Mesendoderm (in vitro differentiated cells): Measurements from ENCODE around the gene SCUBE1.

ENCODE experiments used
- DNase-seq: peaks from one replicate; pipeline ENCODE4 v3.0.0; 2013
- H2AK5ac ChIP-seq: 2 replicates; pipeline ENCODE4 v1.6.1; 2013; ENCODE audit warnings: low read length, inconsistent platforms
- H2BK120ac ChIP-seq: 2 replicates; pipeline ENCODE4 v1.6.1; 2013; ENCODE audit warnings: low read depth, mild to moderate bottlenecking, low read length, moderate library complexity, mixed read lengths
- H2BK15ac ChIP-seq: replicated peaks from 2 replicates; pipeline ENCODE4 v1.6.1; 2013; ENCODE audit warnings: low read depth, mild to moderate bottlenecking, moderate library complexity
- H2BK5ac ChIP-seq: 2 replicates; pipeline ENCODE4 v1.6.1; 2013; ENCODE audit warnings: low read length, inconsistent platforms
- H3K18ac ChIP-seq: 2 replicates; pipeline ENCODE4 v1.6.1; 2013; ENCODE audit warnings: mild to moderate bottlenecking, low read length, mixed read lengths
- H3K23ac ChIP-seq: one replicate; pipeline ENCODE4 v1.6.1; 2013; ENCODE audit warnings: low read length
- H3K27ac ChIP-seq: 2 replicates; pipeline ENCODE4 v1.5.1; 2013; ENCODE audit warnings: low read depth, mild to moderate bottlenecking, inconsistent platforms, low read length, moderate library complexity
- H3K27me3 ChIP-seq: 2 replicates; pipeline ENCODE4 v1.6.1; 2013; ENCODE audit warnings: low read length, control low read depth, mild to moderate bottlenecking, inconsistent platforms; ENCODE audit not compliant: insufficient read depth, poor library complexity
- H3K36me3 ChIP-seq: 2 replicates; pipeline ENCODE4 v1.6.1; 2013; ENCODE audit warnings: low read length, inconsistent platforms; ENCODE audit not compliant: control insufficient read depth, insufficient read depth
- H3K4ac ChIP-seq: one replicate; pipeline ENCODE4 v1.6.1; 2013; ENCODE audit warnings: low read depth, mild to moderate bottlenecking, low read length, moderate library complexity
- H3K4me1 ChIP-seq: 2 replicates; pipeline ENCODE4 v1.6.1; 2013; ENCODE audit warnings: low read depth, low read length, inconsistent platforms; ENCODE audit not compliant: control insufficient read depth
- H3K4me2 ChIP-seq: 2 replicates; pipeline ENCODE4 v1.6.1; 2013; ENCODE audit warnings: low read length
- H3K4me3 ChIP-seq: 2 replicates; pipeline ENCODE4 v1.5.1; 2013; ENCODE audit warnings: mild to moderate bottlenecking, low read length
- H3K56ac ChIP-seq: one replicate; pipeline ENCODE4 v1.6.1; 2013; ENCODE audit warnings: low read length
- H3K79me1 ChIP-seq: 2 replicates; pipeline ENCODE4 v1.6.1; 2013; ENCODE audit warnings: low read length, inconsistent platforms
- H3K79me2 ChIP-seq: 2 replicates; pipeline ENCODE4 v1.6.1; 2013; ENCODE audit warnings: mild to moderate bottlenecking, low read length; ENCODE audit not compliant: control insufficient read depth, insufficient read depth
- H3K9ac ChIP-seq: 2 replicates; pipeline ENCODE4 v1.6.1; 2013; ENCODE audit warnings: low read length, inconsistent platforms
- H4K5ac ChIP-seq: one replicate; pipeline ENCODE4 v1.6.1; 2013; ENCODE audit warnings: low read length
- H4K8ac ChIP-seq: one replicate; pipeline ENCODE4 v1.6.1; 2013; ENCODE audit warnings: low read depth, mild to moderate bottlenecking, control low read depth, low read length, moderate library complexity
- WGBS: extraction: QIAGEN DNeasy Blood & Tissue Kit; methylation state at CpG from one replicate; pipeline ENCODE4 v1.1.7; 2013; ENCODE audit warnings: low lambda C conversion rate, missing lambda C conversion rate; ENCODE audit not compliant: insufficient coverage; ENCODE audit errors: extremely low coverage; 5-methylcytosine and 5-hydroxymethylcytosine counted together

SCUBE1 gene

DNA sequence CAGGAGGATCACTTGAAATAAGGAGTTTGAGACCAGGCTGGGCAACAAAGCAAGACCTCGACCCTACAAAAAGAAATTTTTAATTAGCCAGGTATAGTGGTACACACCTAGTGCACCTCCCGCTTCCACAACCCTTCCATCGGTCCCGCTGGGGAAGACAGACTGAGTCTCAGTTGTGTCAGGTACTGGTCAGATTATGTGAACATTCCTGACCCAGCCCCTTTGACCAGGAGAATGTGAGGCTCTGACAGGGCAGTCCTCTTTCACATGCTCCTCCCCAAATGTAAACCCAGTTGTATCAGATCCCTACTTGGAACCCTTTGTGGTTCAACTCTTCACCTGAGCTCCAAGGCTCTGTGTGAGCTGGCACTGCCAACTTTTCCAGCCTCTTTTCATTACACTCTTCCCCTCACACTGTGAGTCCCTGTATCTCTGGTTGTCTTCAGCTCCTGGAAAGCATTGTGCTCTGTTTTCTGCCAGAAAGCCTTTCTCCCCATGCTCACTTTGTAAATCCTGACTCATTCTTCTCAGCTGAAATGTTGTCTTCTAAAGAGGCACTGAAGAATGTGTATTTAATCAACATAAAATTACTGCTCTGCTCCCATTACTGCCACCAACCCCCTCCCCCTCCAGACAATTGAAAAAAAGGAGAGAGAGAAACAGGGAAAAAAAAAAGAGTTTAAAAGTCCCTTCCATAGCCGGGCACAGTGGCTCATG, 154.2 kb downstream of the SCUBE1 start:
- peak; percentile 28 for DNase-seq
- Histone ChIP-seq H3K4me1 (peaks cover 2% of the 10 kb centered on the region), H2BK15ac (no peak overlapping the region), H2BK5ac (no peak overlapping the region), H3K4ac (no peak overlapping the region), H3K56ac (peak overlapping the region; percentile 58), H3K4me3 (no peak overlapping the region), H4K5ac (no peak overlapping the region), H3K4me2 (no peak overlapping the region), H2AK5ac (no peak overlapping the region), H3K27me3 (no peaks in the 10 kb centered on the region), H3K36me3 (no peaks in the 10 kb centered on the region), H3K23ac (no peak overlapping the region), H3K27ac (no peak overlapping the region), H4K8ac (no peak overlapping the region), H3K79me1 (peaks cover 4% of the 10 kb centered on the region), H3K79me2 (peaks cover 6% of the 10 kb centered on the region), H2BK120ac (no peak overlapping the region), H3K18ac (no peak overlapping the region), H3K9ac (no peak overlapping the region)
- no CpG with 5 or more reads among the region's 5 CpGs for WGBS

DNA sequence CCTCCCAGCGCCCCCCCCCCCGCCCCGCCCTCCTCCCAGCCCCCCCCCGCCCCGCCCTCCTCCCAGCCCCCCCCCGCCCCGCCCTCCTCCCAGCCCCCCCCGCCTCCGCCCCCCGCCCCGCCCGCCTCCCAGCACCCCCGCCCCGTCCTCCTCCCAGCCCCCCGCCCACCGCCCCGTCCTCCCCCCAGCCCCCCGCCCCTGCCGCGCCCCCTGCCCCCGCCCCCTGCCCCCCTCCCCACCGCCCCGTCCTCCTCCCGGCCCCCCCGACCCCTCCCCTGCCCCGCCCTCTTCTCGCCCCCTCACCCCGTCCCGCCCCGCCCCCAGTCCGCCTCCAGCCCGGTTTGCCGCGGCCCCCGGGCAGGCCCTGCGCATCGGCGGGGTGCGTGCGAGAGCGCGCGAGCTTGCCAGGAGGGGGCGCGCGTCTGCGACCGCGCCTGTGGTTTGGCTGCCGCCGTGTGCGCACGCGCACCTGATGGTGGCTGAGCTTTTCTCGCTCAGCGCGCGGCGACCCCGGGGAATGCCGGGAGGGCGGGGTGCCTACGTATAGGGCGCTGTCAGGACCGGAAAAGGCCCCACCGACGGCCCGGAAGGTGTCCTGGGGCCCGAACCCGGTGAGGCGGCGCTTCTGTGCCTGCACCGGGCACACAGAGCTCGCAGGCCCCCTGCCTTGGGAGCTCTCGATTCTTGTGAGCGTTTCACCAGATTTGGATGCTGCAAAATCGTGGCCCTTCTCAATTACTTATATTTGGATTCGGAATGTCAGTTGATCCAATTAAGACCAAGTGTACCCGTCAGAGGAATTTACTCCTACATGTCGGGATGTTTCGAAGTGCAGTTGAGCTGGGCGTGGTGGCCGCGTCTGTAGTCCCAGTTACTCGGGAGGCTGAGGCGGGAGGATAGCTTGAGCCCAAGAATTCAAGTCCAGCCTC, 155.7 kb downstream of the SCUBE1 start:
- no peak overlapping the region for H3K23ac ChIP-seq
- H2AK5ac ChIP-seq, result no peak overlapping the region
- peak overlapping the region; percentile 78 for H3K4ac ChIP-seq
- H3K27me3 ChIP-seq, result no peaks in the 10 kb centered on the region
- DNase-seq, result peak; percentile 96
- H3K36me3 ChIP-seq, result no peaks in the 10 kb centered on the region
- H4K5ac ChIP-seq, result no peak overlapping the region
- H3K4me2 ChIP-seq, result peak overlapping the region; percentile 30
- peak overlapping the region; percentile 72 for H3K18ac ChIP-seq
- peak overlapping the region; percentile 60 for H3K27ac ChIP-seq
- peak overlapping the region; percentile 10 for H2BK120ac ChIP-seq
- peak overlapping the region; percentile 9 for H3K4me3 ChIP-seq
- no peak overlapping the region for H2BK15ac ChIP-seq
- H3K56ac ChIP-seq, result peak overlapping the region; percentile 75
- H2BK5ac ChIP-seq, result peak overlapping the region; percentile 4
- no CpG with 5 or more reads among the region's 86 CpGs for WGBS
- peaks cover 6% of the 10 kb centered on the region for H3K79me1 ChIP-seq
- H4K8ac ChIP-seq, result peak overlapping the region; percentile 89
- H3K79me2 ChIP-seq, result peaks cover 6% of the 10 kb centered on the region
- H3K4me1 ChIP-seq, result peaks cover 2% of the 10 kb centered on the region
- peak overlapping the region; percentile 64 for H3K9ac ChIP-seq

DNA sequence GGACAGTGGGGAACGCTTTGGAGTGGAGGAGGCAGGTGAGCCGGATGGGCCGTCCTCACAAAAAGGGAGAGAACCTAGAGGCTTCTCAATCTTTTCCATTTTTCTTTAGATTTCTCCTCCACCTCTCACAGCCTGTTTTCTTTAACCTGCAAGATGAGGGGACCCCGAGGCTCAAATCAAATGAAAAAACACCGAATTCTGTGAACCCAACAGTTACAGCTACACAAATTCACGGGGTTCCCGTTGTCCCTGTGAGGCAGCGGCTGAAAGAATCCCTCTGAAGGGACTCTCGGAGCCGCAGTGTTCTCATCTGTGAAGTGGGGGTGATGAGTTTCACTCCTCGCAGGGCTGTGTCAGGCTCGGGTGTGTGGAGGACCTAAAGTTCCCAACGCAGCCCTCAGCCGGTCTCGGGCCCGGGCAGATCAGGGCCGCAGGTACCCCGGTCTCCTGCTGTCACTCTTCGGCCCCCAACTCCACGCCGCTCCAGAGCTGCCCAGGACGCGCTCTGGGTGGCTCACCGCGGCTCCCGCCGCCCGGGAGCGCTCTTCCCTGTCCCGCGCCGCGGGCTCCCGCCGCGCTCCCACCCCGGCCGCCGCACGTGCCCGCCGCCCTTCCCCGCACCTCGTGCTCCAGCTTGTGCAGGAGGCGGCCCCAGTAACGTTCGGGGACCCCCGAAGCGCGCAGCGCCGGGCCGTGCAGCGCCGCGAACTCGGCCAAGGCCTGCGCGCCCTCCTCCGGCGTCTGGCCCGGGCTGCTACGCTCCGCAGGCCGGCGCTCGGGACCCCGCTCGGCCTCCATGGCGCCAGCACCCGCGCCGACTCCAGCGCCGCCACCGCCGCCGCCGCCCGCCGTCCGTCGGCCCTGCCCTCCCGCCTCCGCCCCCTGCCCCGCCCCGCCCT, 156.7 kb downstream of the SCUBE1 start, which contains the start of gene TTLL12:
TSS of gene TTLL12 (minus strand) at position 863 of the 899 bp plus-strand sequence. CDS start at position 798, 65 bp downstream.
- no peak within 1 kb of the TSS for H4K5ac ChIP-seq
- no peak within 1 kb of the TSS for H2BK15ac ChIP-seq
- H3K79me1 ChIP-seq, result peaks cover 6% of the 10 kb centered on the region
- H3K9ac ChIP-seq, result peak within 1 kb of the TSS; percentile 88
- H3K56ac ChIP-seq, result peak within 1 kb of the TSS; percentile 95
- peak within 1 kb of the TSS; percentile 75 for H3K4me3 ChIP-seq
- H2BK5ac ChIP-seq, result peak within 1 kb of the TSS; percentile 4
- peak within 1 kb of the TSS; percentile 66 for H3K23ac ChIP-seq
- H3K79me2 ChIP-seq, result peaks cover 6% of the 10 kb centered on the region
- H2BK120ac ChIP-seq, result peak within 1 kb of the TSS; percentile 10
- WGBS, result no CpG with 5 or more reads among the region's 87 CpGs
- H4K8ac ChIP-seq, result peak within 1 kb of the TSS; percentile 89
- peak within 1 kb of the TSS; percentile 94 for H3K4me2 ChIP-seq
- H3K18ac ChIP-seq, result peak within 1 kb of the TSS; percentile 94
- peak within 1 kb of the TSS; percentile 78 for H3K4ac ChIP-seq
- H3K27me3 ChIP-seq, result no peaks in the 10 kb centered on the region
- no peak within 1 kb of the TSS for H2AK5ac ChIP-seq
- peak; percentile 50 for DNase-seq
- H3K4me1 ChIP-seq, result peaks cover 2% of the 10 kb centered on the region
- peak within 1 kb of the TSS; percentile 76 for H3K27ac ChIP-seq
- no peaks in the 10 kb centered on the region for H3K36me3 ChIP-seq

DNA sequence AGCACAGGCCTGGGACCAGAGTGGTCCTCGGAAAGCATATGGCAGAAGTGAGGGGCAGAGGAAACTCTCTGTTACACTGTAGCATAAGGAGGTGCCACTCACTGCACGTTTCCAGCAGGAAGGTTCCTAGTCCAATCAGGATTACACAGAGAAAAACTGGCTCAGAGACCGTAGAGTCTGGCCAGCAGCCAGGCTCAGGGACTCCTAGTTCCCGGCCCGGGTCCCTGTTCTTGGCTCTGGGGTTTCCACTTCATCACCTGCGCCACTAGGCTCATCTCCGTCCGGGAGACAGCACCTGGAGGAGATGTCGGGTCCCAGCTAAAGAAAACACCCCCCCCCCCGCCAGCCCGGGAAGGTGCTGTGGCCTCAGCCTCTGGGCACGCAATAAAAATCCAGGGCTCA, 157.3 kb downstream of the SCUBE1 start:
- peak; percentile 14 for DNase-seq
- H2AK5ac ChIP-seq, result peak overlapping the region; percentile 32
- no peak overlapping the region for H2BK15ac ChIP-seq
- H3K4me1 ChIP-seq, result peaks cover 2% of the 10 kb centered on the region
- H3K27me3 ChIP-seq, result no peaks in the 10 kb centered on the region
- H3K36me3 ChIP-seq, result no peaks in the 10 kb centered on the region
- no peak overlapping the region for H3K23ac ChIP-seq
- H4K8ac ChIP-seq, result no peak overlapping the region
- no peak overlapping the region for H3K4ac ChIP-seq
- H3K79me2 ChIP-seq, result peaks cover 6% of the 10 kb centered on the region
- peak overlapping the region; percentile 75 for H3K4me3 ChIP-seq
- H2BK120ac ChIP-seq, result no peak overlapping the region
- no peak overlapping the region for H3K18ac ChIP-seq
- no CpG with 5 or more reads among the region's 12 CpGs for WGBS
- H3K79me1 ChIP-seq, result peaks cover 6% of the 10 kb centered on the region
- H4K5ac ChIP-seq, result no peak overlapping the region
- H3K4me2 ChIP-seq, result peak overlapping the region; percentile 94
- H3K9ac ChIP-seq, result peak overlapping the region; percentile 88
- H3K27ac ChIP-seq, result no peak overlapping the region
- H2BK5ac ChIP-seq, result no peak overlapping the region
- peak overlapping the region; percentile 95 for H3K56ac ChIP-seq

DNA sequence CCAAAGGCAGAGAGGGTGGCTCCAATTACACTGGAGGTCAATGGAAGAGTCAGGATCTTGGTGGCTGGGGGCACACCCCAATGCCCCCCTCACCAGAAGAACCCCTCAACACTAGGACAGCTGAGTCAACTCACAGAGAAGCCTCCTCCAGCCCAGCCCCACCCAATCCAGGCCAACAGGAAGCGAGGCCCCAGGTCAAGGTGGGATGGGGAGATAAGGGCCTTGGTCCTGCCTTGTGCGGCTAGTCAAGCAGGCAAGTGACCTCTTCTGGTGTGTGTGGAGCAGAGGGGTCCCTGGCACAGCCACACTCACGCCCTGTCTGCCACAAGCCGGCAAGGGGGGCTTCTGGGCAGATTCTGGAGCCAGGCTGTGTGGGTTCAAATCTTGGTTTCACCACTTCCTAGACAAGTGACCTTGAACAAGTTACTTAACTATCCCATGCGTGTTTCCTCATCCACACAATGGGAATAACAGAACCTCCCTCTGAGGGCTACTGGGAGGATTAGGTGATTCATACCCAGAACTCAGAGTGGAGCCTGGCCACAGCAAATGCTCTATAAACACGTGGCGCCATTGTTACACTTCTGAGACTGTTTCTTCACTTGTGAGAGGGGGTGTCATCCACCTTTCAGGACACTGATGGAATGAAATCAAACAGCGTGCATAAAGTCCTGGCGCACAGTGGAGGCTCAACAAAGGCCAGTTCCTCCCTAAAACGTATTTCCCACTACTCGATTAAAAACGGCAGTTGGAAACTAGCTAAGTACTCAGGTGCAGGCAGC, 159.5 kb downstream of the SCUBE1 start:
- no peak overlapping the region for H3K27ac ChIP-seq
- H2BK120ac ChIP-seq, result no peak overlapping the region
- DNase-seq, result no peak
- H3K9ac ChIP-seq, result no peak overlapping the region
- no peak overlapping the region for H4K5ac ChIP-seq
- no peak overlapping the region for H2BK15ac ChIP-seq
- peaks cover 6% of the 10 kb centered on the region for H3K79me1 ChIP-seq
- no peak overlapping the region for H2BK5ac ChIP-seq
- no peak overlapping the region for H3K4ac ChIP-seq
- H4K8ac ChIP-seq, result no peak overlapping the region
- peaks cover 2% of the 10 kb centered on the region for H3K4me1 ChIP-seq
- no peaks in the 10 kb centered on the region for H3K27me3 ChIP-seq
- WGBS, result no CpG with 5 or more reads among the region's 12 CpGs
- H3K79me2 ChIP-seq, result peaks cover 6% of the 10 kb centered on the region
- H3K4me3 ChIP-seq, result no peak overlapping the region
- H3K23ac ChIP-seq, result no peak overlapping the region
- H3K4me2 ChIP-seq, result no peak overlapping the region
- no peak overlapping the region for H2AK5ac ChIP-seq
- peaks cover under 1% of the 10 kb centered on the region for H3K36me3 ChIP-seq
- no peak overlapping the region for H3K18ac ChIP-seq
- H3K56ac ChIP-seq, result no peak overlapping the region
